Hematopoietic multipotent progenitor cell treated with erythropoietin and hydrocortisone succinate and interleukin-3 and kit ligand, for 17 days (in vitro differentiated cells): Measurements from ENCODE around the gene PARP16.

Experiments
- DNase-seq: peaks from one replicate; pipeline ENCODE4 v3.0.0-alpha.2; 2015; ENCODE audit warnings: low spot score

PARP16 gene, protein sequence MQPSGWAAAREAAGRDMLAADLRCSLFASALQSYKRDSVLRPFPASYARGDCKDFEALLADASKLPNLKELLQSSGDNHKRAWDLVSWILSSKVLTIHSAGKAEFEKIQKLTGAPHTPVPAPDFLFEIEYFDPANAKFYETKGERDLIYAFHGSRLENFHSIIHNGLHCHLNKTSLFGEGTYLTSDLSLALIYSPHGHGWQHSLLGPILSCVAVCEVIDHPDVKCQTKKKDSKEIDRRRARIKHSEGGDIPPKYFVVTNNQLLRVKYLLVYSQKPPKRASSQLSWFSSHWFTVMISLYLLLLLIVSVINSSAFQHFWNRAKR

DNA sequence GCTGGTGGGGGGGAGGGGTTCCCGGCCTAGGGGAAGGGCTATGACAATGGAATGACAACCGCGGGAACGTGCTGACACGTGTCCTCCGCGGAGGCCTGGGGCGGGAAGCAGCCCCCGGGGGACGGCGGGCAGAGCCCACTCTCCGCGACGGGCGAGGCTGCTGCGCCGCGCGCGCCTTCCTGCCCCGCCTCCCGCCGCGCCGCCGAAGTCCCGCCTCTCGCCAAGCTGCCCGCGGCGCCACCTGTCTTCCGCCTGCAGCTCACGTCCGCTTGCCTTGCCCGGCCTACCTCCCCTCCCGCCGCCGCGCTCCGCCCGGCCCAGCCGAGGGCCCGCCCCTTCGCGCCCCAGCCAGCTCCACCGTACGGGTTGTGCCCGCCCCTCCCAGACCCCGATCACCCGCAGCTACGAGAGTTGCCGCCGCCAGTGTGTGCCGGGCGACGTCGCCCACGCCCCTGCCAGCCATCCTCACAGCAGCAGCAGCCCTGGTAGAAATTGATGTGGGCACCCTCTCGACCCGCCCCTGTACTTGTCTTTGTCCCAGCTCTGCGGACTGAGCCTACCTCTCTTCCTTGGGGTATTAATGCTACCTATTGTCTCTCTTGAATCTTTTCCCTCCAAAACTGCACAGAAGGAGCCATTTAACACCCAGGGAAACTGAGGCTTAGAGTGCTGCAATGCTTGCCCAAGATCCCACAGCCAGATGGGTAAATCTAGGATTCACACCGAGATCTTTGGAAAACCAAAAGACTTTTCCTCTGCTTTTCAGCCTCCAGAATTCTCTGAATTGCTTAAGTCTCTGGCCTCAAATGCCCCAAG, at the start of gene PARP16:
Gene PARP16, minus strand, starts transcription at position 180 of the 816 bp plus-strand sequence. CDS start 457 bp downstream, outside the sequence.
- peak; percentile 82 for DNase-seq

DNA sequence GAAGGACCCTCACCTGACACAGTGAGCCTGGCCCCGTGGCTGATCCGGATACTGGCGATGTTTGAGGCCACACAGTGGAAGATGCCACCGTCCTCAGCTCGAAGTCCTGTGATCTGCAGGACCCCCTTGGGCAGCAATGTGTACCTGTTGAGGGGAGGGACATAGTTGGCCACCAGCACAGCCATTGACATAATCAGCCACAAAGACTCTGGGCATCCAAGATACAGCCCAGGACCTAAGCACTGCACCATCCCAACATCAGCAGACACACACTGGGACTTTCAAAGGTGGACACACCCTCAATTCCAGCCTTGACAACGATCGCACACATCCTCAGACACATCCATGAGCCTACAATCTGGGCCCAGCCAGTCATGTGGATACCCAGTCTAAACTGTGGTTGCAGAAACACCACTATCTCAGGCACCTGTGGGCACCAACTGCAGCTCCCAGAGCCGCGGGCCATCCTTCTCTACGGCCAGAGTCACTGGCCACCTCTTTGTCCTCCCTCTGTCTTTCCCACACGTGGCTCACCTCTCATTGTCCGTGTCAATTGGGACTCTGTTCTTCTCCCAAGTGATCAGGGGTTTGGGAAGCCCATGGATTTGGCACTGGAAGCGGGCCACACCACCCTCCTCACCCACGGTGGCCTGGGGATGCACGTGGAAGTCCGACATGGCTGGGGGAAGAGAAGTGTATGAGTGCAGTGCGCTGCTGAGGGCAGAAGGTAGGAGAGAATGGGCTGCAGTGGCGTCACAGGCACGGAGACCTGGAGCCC, 48.8 kb upstream of the PARP16 start:
- DNase-seq, result no peak

DNA sequence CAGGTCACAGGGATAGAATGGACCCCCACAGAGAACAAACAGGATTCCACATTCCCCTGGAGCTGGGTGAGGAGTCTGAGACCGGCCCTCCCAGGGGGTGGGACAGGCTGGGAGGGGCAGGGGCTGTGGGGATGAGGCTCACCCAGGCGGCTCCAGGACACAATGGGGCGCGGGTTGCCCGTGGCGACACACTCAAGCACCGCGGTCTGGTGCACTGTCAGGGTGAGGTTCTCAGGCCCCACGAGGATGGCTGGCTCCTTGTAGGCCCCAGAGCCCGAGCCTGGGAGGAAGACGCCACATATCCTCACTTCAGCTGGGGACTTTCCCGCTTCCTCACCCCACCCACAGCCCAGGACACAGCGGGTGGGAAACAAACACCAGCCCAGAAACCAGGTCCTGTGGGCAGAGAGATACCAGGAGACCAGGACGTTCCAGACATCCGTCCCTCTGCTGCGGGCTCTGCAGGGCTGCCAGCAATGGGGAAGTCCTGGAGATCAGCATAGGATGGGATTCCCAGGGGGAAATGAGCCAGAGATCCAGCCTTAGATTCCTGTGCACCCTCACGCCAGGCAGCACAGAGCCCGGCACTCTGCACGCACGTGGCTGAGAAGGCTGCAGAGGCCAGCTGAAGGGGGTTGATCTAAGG, 48.0 kb upstream of the PARP16 start:
- no peak for DNase-seq

DNA sequence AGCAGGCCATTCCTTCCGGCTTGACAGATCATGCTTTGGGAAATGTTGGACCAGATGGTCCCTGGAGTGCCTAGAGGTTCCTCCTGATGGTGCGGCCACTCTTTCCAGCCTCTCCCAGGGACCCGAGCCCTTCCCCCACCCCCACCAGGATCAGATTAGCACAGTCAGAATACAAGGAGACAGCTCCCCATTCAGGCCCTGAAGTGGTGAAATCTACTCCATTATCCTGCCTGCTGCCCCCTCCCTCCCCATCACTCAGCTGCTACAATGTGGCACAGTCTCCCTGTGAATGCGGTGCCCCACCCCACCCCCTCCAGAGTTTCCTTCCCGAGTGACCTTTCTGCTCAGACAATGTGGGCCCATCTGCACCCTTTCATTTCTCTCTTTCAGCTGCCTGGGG, 47.2 kb upstream of the PARP16 start:
- DNase-seq, result no peak

DNA sequence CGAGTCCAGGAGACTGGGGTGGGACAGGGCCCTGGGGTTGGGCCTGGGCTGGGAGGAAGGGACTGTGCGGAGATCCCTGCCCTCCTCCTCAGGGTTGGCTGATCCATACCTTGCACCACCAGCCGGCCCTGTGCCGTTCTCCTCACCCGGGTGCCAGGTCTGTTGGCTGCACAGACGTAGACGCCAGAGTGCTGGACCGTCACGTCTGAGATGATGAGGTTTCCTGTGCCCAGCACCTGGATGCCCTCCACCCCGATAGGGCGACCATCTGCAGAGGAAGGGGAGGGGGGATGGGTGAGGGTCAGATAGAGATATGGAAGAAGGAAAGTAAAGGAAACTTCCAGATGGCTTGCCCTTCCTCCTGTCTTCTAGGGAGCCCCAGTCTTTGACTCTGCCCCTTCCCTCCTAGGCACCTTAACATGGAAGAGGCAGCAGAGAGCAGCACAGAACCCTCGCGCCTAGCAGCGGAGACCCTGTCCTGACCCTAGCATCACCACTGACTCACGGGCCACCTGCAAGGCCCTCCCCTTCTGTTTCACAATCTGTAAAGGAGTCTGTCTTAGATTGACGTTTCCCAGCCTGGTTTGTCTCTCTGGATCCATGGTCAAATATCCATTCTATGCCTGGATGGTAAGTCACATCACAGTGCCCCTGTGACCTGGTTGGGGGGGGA, 46.6 kb upstream of the PARP16 start:
- DNase-seq, result no peak

DNA sequence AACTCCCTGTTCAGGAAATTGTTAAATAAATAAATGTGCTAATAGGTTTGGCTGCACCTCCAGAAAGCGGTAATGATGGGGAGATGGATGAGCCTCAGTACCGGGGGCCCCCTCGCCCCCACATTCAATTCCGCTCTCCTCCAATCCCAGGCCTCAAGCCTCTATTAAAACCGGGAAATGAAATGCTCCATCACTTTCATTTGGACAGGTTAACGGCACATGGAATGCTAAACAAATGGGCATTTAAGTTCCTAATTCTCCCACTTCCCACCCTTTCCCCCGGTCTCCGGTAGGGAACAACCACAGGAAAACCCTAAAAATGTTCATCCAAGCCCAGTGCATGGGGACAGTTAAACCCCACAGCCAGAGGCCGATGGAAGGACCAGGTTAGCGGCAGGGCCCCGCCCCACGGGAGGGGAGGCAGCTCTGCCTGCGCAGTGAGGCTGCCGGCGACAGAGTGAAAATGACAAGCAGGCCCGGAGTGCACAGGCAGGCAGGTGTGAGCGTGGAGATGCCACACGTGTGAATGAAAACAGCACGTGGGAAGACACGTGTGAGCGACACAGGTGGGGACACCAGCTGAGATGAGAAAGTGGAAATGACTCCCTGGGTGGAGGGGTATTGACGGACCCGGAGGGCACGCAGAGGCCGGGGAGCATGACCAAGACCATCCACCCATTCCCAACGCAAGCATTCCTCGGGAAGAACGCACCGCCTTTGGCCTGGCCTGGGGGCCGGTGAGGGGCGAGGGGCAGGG, 45.9 kb upstream of the PARP16 start:
- DNase-seq, result no peak

DNA sequence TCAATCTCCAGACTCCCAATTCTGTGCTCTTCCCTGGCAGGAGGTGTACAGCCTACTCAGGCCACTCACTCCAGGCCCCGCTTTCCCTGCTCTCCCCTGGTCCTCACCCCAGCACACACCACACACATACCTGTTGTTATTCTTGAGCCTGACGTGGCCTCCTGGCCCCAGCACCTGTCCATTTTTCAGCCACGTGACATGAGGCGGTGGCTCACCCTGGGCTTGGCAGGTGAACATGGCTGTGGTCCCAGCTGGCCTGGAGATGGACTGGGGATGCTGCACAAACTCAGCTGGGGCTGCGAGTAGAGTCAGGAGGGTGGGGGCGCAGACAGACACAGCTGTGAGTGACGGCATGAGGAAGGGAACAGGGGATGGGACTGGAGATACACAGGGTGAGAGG, 45.1 kb upstream of the PARP16 start:
- no peak for DNase-seq

DNA sequence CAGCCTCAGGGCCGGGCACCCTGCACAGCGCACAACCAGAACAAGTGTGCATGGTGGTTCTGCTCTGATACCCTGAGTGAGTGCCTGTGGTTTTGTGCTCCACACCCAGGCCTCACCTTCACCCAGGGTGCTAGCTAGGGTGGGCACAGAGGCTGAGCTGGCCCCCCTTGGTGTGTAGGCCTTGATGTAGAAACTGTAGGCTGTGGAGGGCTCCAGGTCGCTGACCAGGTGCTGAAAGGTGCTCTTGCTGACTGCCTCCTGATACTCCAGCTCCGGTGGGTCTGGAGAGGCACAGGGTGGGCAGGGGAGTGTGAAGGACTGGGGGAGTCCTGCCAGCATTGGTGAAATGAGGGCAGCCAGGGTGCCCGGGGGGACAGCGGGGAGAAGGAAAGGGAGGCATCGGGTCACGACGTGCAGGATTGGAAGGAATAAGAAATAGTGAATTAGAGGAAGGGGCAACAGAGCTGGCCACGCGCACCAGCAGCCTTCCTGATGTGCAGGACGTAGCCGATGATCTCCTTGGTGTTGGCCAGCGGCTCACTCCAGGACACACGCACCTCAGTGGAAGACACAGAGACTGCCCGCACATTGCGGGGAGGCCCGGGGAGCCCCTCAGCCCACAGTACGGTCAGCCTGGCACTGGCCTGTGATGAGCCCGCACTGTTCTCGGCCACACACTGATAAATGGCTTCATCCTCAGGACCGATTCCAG, 44.4 kb upstream of the PARP16 start:
- DNase-seq, result no peak

DNA sequence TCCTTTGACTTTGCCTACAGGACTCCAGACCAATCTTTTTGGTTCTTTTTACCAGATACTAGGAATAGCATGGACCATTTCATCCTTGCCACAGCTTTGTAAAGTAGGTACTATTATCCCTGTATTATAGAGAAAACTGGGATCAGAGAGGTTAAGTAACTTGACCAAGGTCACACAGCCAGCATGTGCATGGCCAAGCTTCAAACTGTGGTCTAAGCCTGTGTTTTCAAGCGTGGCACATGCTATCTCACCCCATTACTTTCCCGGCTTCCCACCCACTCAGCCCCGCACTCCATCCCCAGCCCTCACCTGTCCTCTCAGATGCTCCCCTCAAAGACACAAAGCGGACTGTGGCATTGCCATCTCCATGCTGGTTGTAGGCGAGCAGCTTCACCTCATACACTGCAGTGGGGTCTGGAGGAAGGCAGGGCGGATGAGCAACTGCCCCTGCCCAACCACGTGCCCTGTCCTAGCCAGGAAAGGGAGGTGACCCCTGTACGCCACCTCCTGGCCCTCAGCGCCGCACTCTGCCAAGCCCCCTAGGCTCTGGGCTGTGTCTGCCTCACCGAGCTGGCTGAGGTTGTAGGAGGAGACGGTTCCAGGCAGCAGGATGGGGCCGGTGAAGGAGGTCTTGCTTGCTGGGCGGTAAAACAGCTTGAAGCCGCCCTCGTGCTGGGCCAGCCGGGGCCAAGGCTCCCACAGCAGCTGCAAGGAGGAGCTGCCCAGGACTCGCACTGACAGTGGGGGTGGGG, 43.5 kb upstream of the PARP16 start:
- DNase-seq, result no peak

DNA sequence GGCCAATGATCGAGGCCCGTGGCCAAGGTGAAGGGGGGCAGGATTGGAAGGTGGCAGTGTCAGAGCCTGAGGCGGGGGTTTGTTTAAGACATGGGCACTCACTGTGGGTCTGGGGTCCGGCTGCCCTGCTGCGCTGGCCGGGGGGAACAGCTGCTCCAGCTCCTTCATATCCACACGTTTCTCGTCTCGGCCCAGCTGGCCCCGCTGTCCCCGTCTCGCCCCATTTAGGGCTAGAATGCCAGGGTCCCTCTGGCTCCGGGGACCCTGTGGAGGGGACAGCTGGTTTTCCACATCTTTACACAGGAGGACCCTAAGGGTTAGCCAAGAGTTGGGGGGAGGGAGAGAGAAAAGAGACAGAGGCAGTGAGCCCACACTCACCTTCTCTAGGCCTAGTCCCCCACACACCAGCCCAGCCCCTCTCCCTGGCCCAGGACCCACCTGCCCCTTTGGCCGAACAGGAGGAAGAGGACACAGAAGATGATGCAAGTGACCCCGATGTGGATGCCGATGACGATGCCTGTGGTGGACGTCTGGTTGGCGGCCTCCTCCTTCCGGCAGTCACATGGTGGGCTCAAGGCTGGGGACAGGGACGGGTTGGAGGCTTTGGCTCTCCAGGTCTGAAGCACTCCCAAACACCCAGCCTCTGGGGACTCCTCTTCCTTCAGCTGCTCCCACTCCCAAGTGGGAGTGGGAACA, 42.8 kb upstream of the PARP16 start:
- no peak for DNase-seq

DNA sequence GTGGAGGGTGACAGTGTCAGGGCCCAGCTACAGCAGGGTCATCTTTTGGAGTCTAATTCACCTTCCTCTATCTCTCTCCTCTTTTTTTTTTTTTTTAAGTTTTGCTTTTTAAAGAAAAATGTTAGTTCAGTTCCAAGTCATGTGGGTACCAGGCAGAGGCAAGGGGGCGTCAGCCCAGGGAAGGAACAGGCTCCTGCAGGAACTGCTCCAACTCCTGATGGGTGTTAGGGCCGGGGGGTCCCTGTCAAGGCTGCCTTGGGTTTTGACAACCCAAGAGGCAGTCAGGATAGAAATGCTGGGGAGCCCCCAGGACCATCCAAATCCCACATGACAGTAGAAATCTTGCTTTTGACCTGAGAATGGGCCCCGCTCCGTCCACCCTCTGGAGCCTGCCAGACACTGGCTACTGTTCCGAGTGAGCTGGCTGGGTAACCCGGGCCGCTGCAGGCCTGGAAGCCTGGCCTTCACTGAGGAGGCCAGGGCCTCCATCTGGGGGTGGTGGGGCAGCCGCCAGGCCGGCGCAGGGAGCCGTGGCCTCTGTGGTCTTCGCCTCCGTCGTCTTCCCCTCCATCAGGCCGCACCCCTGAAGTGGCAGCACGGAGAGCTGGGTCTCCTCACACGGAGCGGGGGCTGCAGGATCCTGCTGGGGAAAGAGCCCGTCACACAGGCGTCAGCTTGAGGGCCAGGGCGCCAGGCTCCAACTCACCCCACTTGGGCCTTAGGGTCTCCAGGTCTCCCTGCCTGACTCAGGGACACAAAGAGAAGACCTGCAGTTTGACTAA, 42.0 kb upstream of the PARP16 start:
- no peak for DNase-seq

DNA sequence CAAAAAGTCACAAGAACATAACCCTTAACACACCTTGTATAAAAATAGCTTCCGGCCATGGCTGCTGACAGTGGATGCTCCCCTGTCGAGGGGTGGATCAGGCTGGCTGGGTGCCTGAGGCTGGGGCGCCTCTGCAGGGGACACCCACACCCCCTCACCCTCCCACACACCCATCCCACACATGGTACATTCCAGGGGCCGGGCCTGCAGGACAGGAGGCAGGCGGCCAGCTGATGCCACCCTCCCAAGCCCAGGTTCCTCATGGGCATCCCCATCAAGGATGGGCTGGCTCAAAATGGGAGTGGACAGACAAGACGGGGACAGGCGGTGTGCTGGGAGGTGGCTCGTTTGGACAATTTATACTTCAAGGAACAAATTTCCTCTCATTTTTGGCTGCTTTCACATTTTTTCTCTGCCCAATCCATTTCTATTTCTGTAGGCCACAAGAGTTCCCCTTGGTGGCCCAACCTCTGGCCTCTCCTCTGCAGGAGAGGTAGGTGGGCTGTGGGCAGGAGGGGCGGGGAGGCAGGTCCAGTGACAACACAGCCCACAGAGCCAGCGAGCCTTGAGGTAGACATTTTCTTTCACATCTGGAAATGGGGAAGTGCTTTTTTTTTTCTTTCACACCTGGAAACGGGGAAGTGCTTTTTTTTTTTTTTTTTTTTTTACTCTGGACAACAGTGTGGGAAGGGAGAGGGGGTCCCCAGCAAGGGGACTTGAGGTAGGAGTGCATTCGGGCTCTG, 41.1 kb upstream of the PARP16 start:
- DNase-seq, result no peak

DNA sequence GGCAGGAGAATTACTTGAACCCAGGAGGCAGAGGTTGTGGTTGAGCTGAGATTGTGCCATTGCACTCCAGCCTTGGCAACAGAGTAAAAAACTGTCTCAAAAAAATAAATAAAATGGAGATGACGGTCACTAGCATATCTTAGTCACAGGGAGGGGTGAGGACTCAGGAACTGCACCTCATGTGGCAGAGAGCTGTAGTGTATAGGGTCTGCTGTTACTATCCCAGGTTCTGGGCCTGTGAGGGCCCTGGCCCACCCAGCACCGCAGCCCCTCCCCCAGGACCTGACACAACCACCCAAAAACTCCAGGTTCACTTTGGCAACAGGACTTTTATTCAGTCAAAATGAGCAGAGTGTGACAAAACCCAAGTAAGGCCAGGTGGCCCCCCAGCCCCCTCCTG, 40.1 kb upstream of the PARP16 start:
- DNase-seq, result no peak

DNA sequence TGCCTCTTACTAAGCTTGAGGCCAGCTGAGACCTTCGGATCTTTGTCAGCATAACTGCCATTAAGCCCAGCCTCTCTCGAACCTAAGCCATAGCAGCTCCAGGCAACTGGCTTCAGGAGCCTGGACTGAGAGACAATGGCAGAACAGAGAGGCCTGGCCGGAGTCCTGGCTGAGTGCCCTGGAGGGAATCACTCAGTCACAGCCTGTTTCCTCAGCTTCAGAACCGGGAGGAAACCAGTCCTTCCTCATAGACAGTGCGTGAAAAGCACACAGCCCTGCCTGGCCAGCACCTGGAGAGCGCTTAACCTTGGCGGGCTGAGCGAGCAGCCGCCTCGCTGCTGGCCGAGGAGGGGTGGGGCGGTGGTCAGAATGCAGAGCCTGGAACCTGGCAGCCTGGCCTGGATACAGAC, 39.4 kb upstream of the PARP16 start:
- no peak for DNase-seq

DNA sequence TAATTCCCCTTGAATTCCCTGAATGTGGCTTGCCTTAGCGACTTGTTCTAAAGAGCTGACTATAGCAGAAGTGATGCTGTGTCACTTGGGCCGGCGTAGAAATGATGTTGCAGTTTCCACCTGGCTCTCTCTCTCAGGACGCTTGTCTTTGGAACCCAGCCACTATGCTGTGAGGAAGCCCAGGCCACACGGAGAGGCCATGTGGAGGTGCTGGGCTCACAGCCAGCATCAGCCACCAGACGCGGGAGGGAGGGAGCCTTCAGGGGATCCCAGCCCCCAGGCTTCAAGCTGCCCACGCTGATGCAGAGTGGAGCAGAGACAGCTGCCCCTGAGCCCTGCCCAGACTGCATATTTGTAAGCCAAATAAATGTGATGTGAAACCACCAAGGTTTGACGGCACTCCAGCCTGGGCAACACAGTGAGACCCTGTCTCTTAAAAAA, 36.4 kb upstream of the PARP16 start:
- no peak for DNase-seq

DNA sequence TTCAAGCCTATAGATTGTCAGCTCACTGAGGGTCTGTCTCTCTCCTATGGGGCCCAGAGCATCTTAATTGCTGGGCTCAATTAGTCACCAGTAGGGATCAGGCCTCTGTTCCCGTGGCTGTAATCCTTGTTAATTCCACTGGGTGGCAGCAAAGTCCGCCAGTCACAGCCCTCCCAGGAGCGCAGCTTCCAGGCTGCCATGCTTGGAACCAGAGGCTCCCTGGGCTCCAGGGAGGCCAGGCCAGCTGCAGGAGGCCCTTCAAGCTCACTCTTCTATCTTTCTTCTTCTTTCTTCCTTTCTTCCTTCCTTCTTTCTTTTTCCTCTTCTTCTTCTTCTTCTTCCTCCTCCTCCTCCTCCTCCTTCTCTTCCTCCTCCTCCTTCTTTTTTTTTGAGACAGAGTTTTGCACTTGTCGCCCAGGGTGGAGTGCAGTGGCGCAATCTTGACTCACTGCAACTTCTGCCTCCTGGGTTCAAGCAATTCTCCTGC, 32.2 kb upstream of the PARP16 start:
- DNase-seq, result peak; percentile 77

DNA sequence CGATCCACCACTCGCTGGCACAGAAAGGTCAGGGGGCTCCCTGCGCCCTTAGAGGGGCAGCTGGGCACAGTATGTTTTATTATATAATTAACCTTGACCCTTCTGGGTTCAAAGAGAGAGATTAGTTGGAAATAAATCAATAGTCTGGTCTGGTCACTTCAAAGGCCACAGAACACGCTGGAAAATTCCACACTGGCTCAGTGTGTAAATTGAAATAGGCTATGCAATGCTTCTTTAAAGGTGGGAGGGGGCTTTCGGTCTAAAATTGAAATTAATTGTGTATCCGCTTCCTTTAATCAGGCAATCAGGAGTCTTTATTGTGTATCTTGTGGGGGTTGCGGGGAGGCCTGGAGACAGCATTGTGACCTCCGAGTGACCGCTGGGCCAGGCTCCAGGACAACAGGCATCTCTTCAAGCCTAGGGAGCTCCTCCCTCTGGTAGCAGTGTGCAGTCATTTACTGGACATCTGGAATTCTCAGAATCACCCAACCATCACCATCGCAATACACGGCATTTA, 25.8 kb upstream of the PARP16 start:
- DNase-seq, result no peak
